Keratinocyte (primary cell): Measurements from ENCODE around the gene LSG1. TPM values are rescaled to one million over a fixed set of nuclear protein-coding genes. Genes with fewer than 3 reads are reported as not detected.

Experiments
- DNase-seq: peaks from one replicate; pipeline ENCODE4 v3.0.0-alpha.2; 2011; ENCODE audit warnings: low read depth, missing footprints, low spot score
- FAIRE-seq: peaks from 2 replicates; lab custom pipeline; 2011; peaks lifted over from hg19 to GRCh38; lab: Jason Lieb, UNC
- H2AFZ ChIP-seq: 2 replicates; pipeline ENCODE4 v1.6.0; 2012; ENCODE audit warnings: low read length, control low read depth, inconsistent platforms; ENCODE audit not compliant: control insufficient read depth
- H3K27ac ChIP-seq: 2 replicates; pipeline ENCODE4 v1.5.1; 2011; ENCODE audit warnings: low read length; ENCODE audit not compliant: control insufficient read depth, insufficient read depth
- H3K27me3 ChIP-seq: 3 replicates; pipeline ENCODE4 v1.6.0; 2011; ENCODE audit warnings: low read length; ENCODE audit not compliant: control insufficient read depth, insufficient read depth; ENCODE audit errors: extremely low read depth
- H3K36me3 ChIP-seq, 2 experiments: 2 replicates in 1 of 2; 3 replicates in 1 of 2; pipeline ENCODE4 v1.5.1; 2011; ENCODE audit warnings: low read length in 2 of 2, mild to moderate bottlenecking in 1 of 2; ENCODE audit not compliant: control insufficient read depth in 2 of 2, insufficient read depth in 2 of 2; ENCODE audit errors: extremely low read depth in 1 of 2
- H3K4me1 ChIP-seq: 3 replicates; pipeline ENCODE4 v1.5.1; 2011; ENCODE audit warnings: low read length; ENCODE audit not compliant: control insufficient read depth, insufficient read depth; ENCODE audit errors: extremely low read depth
- H3K4me2 ChIP-seq: 3 replicates; pipeline ENCODE4 v1.6.0; 2011; ENCODE audit warnings: low read depth, low read length; ENCODE audit not compliant: control insufficient read depth, insufficient read depth; ENCODE audit errors: extremely low read depth
- H3K4me3 ChIP-seq, 3 experiments: fragments of 200-600 bp in 1 of 3; sonication (generic) in 1 of 3; 2 replicates in 2 of 3; 3 replicates in 1 of 3; pipeline ENCODE4 v1.5.1; 2011 to 2016; ENCODE audit warnings: low read length in 3 of 3, mild to moderate bottlenecking in 3 of 3, control low read depth in 2 of 3, inconsistent platforms in 1 of 3, low read depth in 1 of 3, mixed read lengths in 1 of 3, mixed run types in 1 of 3, moderate library complexity in 1 of 3; ENCODE audit not compliant: control insufficient read depth in 2 of 3, insufficient read depth in 2 of 3; ENCODE audit errors: extremely low read depth in 1 of 3
- H3K79me2 ChIP-seq: 2 replicates; pipeline ENCODE4 v1.6.0; 2012; ENCODE audit warnings: low read length; ENCODE audit not compliant: control insufficient read depth, insufficient read depth
- H3K9ac ChIP-seq: 3 replicates; pipeline ENCODE4 v1.6.0; 2011; ENCODE audit warnings: low read length; ENCODE audit not compliant: control insufficient read depth, insufficient read depth; ENCODE audit errors: extremely low read depth
- H3K9me1 ChIP-seq: 3 replicates; pipeline ENCODE4 v1.6.0; 2011; ENCODE audit warnings: low read length; ENCODE audit not compliant: control insufficient read depth, insufficient read depth; ENCODE audit errors: extremely low read depth
- H3K9me3 ChIP-seq: 2 replicates; pipeline ENCODE4 v1.5.1; 2012; ENCODE audit warnings: low read depth, low read length; ENCODE audit not compliant: control insufficient read depth
- H4K20me1 ChIP-seq: 3 replicates; pipeline ENCODE4 v1.6.0; 2011; ENCODE audit warnings: low read length; ENCODE audit not compliant: control insufficient read depth, insufficient read depth; ENCODE audit errors: extremely low read depth
- CTCF ChIP-seq, 3 experiments: IDR thresholded peaks in 1 of 3; conservative IDR thresholded peaks in 1 of 3; optimal IDR thresholded peaks in 1 of 3; 2 replicates in 2 of 3; 3 replicates in 1 of 3; pipeline versions ENCODE3 to v1.5.1; 2011; ENCODE audit warnings: low read length in 3 of 3, mild to moderate bottlenecking in 3 of 3, moderate library complexity in 2 of 3, control low read depth in 1 of 3, inconsistent platforms in 1 of 3; ENCODE audit not compliant: insufficient read depth in 2 of 3; ENCODE audit errors: extremely low read depth in 1 of 3
- EZH2 ChIP-seq: IDR thresholded peaks from one replicate; pipeline ENCODE4 v1.6.1; 2012; ENCODE audit warnings: inconsistent platforms, mild to moderate bottlenecking, low read length, moderate library complexity
- dilution Hi-C: fragments of 300-500 bp; cut with MboI; formaldehyde crosslinking; loops from one replicate; pipeline ENCODE4 v1.7.0; 2020; ENCODE audit warnings: low sequenced_read_pairs; ENCODE audit not compliant: extremely low pct_ligation_motif_present
- polyA plus RNA-seq, 5 experiments: library from polyadenylated mRNA; depleted of rRNA in 3 of 5; stranded (reverse) in 3 of 5; stranded (forward) in 1 of 5; unstranded in 1 of 5; fragments of >200 nt; gene quantifications; 1 replicate in 1 of 5; 2 replicates in 3 of 5; 3 replicates in 1 of 5; pipeline versions ENCODE4 v1.2.1 to v1.2.3, GENCODE V29; 2011 to 2012; ENCODE audit warnings: missing spikeins in 2 of 5, low read depth in 1 of 5, low replicate concordance in 1 of 5

The LSG1 gene
- polyA plus RNA-seq, 1 donor (not counting 4 experiments of a cell fraction or from before 2014, with no cell fraction given), result 40.7 TPM

- H3K9me3 ChIP-seq, result no peaks in the 10 kb centered on the region
- no peaks in the 10 kb centered on the region for H4K20me1 ChIP-seq
- FAIRE-seq (no peak), DNase-seq (no peak)
- no peaks in the 10 kb centered on the region for H3K27me3 ChIP-seq
- H3K4me2 ChIP-seq, result no peak overlapping the region
- H3K27ac ChIP-seq, result no peak overlapping the region
- no peak overlapping the region for H3K9ac ChIP-seq
- no peaks in the 10 kb centered on the region for H3K4me1 ChIP-seq
- H3K4me3 ChIP-seq, result no peak overlapping the region
- TF ChIP-seq CTCF (optimal IDR thresholded peaks at IDR 0.05 in 1 of 3, IDR thresholded peaks at IDR 0.05 in 1 of 3, conservative IDR thresholded peaks at IDR 0.05 in 1 of 3; ENCODE audit: extremely low read depth in 1 of 3, insufficient read depth in 2 of 3, low read length in 3 of 3) (no peak), EZH2 (no peak)
- H3K9me1 ChIP-seq, result no peaks in the 10 kb centered on the region
- H3K79me2 ChIP-seq, result peaks cover 1% of the 10 kb centered on the region
- peaks cover 15 to 34% of the 10 kb centered on the region in 2 experiments for H3K36me3 ChIP-seq
- H2AFZ ChIP-seq, result no peak overlapping the region
- dilution Hi-C loops, result no loop called here
Measured at GRCh38 chr3:194661946-194662345, 10.0 kb downstream of the LSG1 start.

- TF ChIP-seq EZH2 (no peak), CTCF (optimal IDR thresholded peaks at IDR 0.05 in 1 of 3, IDR thresholded peaks at IDR 0.05 in 1 of 3, conservative IDR thresholded peaks at IDR 0.05 in 1 of 3; ENCODE audit: extremely low read depth in 1 of 3, insufficient read depth in 2 of 3, low read length in 3 of 3) (no peak)
- H2AFZ ChIP-seq, result no peak overlapping the region
- H3K36me3 ChIP-seq, result peaks cover 15 to 34% of the 10 kb centered on the region in 2 experiments
- no peak overlapping the region for H3K27ac ChIP-seq
- H3K4me1 ChIP-seq, result no peaks in the 10 kb centered on the region
- H3K9ac ChIP-seq, result no peak overlapping the region
- FAIRE-seq, result no peak
- no peaks in the 10 kb centered on the region for H4K20me1 ChIP-seq
- DNase-seq, result no peak
- no peaks in the 10 kb centered on the region for H3K9me3 ChIP-seq
- no peaks in the 10 kb centered on the region for H3K9me1 ChIP-seq
- H3K79me2 ChIP-seq, result peaks cover 1% of the 10 kb centered on the region
- no peak overlapping the region for H3K4me2 ChIP-seq
- H3K27me3 ChIP-seq, result no peaks in the 10 kb centered on the region
- dilution Hi-C loops, result no loop called here
- no peak overlapping the region for H3K4me3 ChIP-seq
Measured at GRCh38 chr3:194661374-194661773, 10.6 kb downstream of the LSG1 start.
